NCI-H510A treated with DMSO at 0.1 percent for 48 hours (cell line): ENCODE measurements around the gene INF2.

Source experiments
- DNase-seq: peaks from one replicate; lab custom pipeline; 2025; lab: John Stamatoyannopoulos, UW

INF2 gene

GRCh38 chr14:104703269-104703668 is 13.9 kb downstream of the INF2 start:
- DNase-seq = no peak

DNA sequence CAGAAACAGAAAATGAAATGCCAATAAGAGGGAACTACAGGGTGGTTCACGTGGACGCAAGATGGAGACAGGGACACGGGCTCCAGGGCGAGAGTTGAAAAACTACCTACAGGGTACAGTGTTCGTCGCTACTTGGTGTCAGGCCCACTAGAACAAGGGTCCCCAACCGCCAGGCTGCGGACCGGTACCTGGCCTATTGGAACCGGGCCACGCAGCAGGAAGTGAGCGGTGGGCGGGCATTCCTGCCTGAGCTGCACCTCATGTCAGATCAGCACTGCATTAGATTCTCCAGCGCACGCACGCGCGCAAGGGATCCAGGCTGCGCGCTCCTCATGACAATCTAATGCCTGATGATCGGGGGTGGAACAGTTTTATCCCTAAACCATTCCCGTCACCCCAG is 14.8 kb downstream of the INF2 start:
- no peak for DNase-seq

DNA sequence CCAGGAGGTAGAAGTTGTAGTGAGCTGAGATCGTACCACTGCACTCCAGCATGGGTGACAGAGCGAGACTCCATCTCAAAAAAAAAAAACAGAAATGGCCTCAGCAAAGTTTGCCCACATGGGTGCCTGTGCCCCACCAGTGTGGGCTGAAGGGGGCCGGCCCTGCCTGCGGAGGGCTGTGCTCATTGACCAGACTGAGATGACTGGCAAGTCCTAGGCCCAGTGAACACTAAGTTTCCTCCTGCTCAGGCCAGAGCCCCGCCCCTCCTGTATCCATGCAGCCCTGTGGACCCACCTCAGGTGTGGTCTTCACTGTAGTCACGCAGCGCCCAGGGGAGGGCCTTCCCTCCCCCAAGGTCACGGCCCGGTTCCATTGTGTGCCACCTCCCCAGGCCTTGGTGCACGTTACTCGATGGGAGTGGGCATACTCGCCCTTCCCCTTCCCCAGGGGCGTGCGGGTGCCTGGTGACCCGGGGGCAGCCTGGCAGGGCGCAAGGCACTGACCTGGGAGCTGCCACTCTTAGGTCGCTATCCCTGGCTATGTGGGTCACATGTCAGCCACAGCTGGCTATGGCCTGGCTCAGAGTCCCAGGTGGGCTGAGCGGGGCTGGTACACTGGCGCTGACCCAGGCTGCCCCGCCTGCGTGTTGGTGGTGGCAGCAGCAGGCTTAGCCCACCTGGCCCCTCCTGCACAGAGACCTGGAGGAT is 16.1 kb downstream of the INF2 start:
- DNase-seq = no peak

- DNase-seq = no peak
Measured at GRCh38 chr14:104706733-104707607, 17.6 kb downstream of the INF2 start.

DNA sequence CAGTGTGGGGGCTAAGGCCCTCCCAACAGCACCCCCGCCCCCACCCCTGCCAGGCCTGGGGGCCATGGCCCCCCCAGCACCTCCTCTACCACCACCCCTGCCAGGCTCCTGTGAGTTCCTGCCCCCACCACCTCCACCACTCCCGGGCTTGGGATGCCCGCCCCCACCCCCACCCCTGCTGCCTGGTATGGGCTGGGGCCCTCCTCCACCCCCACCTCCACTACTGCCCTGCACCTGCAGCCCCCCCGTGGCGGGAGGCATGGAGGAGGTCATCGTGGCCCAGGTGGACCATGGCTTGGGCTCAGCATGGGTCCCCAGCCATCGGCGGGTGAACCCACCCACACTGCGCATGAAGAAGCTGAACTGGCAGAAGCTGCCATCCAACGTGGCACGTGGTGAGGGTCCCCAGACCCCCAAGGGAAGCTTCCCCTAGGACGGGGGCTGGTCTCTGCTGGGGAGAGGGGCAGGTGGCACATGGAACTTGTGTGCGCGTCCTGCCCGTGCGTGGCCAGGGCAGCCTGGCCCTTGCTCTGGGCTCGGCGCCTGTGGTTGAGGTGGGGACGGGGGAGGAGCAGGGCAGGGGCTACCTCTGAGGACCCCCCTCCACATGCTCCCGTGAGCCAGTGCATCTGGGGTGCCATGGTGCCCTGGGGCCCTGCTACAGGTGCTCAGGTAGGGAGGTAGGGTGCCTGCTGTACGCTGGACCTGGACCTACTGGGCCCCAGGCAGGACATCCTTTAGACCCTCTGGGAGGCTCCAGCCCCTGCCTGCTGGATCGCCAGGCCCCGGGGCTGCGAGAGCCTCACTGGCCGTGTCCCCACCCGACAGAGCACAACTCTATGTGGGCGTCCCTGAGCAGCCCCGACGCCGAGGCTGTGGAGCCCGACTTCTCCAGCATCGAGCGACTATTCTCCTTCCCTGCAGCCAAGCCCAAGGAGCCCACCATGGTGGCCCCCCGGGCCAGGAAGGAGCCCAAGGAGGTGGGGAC is 18.5 kb downstream of the INF2 start:
- DNase-seq = no peak

- peak; percentile 61 for DNase-seq
Measured at GRCh38 chr14:104708606-104709268, 19.3 kb downstream of the INF2 start.

- DNase-seq = no peak
Measured at GRCh38 chr14:104709387-104710039, 20.1 kb downstream of the INF2 start.

DNA sequence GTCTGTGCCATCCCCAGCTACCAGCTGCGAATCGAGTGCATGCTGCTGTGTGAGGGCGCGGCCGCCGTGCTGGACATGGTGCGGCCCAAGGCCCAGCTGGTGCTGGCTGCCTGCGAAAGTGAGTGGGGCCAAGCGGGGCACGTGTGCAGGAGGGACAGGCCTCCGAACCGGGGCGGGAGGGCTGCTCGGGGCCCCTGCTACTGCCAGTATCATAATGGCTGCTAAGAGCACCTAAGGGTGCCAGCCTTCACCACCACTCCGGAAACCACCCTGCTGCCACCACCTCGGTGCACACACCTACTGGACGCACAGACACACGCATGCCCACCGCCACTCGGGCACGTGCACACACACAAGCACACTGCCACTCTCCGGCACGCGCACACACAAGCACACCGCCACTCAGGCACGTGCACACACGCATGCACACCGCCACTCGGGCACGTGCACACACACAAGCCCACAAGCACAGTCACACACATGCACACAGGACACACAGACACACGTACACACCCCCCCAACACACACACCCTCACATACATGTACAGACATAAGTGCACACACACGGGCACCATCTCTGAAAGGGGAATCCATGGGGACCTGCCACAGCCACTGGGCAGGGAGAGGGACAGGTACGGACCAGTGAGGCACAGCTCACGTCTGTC is 20.8 kb downstream of the INF2 start:
- DNase-seq = no peak

DNA sequence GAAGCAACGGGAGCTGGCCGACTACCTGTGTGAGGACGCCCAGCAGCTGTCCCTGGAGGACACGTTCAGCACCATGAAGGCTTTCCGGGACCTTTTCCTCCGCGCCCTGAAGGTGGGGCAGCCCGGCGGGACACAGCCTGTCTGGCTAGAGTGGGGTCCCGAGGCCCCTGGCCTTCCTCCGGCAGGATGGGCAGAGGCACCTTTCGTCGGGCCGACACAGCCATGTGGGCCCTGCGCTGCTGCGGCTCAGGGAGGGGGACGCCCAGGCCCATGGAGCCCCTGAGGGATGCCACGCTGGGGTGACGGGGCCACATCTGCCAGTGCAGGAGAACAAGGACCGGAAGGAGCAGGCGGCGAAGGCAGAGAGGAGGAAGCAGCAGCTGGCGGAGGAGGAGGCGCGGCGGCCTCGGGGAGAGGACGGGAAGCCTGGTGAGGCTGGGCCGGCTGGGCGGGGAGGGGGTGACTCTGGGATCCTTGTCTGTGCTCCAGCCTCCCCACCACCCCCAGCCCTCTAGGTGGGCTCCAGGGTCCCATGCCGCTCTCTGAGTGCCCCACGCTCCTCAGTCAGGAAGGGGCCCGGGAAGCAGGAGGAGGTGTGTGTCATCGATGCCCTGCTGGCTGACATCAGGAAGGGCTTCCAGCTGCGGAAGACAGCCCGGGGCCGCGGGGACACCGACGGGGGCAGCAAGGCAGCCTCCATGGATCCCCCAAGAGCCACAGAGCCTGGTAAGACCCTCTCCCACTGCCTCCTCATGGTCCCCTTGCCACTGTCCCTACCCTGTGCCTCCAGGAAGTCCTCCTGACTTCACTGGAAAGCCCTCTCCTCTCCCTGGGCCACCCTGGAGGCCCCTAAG is 23.7 kb downstream of the INF2 start:
- DNase-seq = no peak

GRCh38 chr14:104714066-104714465 is 24.6 kb downstream of the INF2 start:
- no peak for DNase-seq

- DNase-seq = no peak
Measured at GRCh38 chr14:104714681-104715080, 25.3 kb downstream of the INF2 start.

DNA sequence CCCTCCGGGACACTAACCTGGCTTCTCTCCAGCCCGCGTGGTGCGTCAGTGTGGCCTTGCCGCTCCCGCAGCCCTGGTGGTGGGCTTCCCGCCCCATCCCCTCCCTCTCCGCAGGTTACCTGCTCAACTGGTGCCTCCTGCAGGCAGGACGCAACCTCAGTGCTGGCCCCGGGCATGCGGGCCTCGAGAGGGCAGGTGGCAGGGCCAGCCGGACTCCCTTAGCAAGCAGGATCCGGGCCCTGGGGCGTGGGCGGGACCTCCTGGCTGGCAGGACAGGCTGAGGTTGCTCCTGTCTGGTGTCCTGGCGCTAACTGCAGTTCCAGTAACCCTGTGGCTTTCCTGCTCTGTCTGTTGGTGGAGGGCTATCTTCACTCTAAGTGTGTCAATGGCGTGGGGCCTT is 26.0 kb downstream of the INF2 start:
- DNase-seq = no peak

GRCh38 chr14:104715871-104716270 is 26.5 kb downstream of the INF2 start:
- no peak for DNase-seq

DNA sequence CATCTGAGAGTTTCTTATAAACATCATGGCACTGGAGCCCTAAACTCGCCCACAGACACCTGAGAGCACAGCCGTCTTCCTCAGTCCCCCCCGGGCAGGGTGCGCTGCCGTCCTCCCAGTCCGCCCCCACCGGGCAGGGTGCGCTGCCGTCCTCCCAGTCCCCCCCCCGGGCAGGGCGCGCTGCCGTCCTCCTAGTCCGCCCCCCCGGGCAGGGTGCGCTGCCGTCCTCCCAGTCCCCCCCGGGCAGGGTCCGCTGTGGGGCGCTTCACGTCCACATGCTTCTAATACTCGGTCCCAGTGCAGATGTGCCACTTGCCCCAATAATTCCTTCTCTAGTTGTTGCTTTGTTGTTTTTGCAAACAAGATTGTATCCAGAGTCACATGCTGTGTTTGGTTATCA is 27.7 kb downstream of the INF2 start:
- no peak for DNase-seq

GRCh38 chr14:104717646-104718045 is 28.2 kb downstream of the INF2 start:
- DNase-seq = no peak

DNA sequence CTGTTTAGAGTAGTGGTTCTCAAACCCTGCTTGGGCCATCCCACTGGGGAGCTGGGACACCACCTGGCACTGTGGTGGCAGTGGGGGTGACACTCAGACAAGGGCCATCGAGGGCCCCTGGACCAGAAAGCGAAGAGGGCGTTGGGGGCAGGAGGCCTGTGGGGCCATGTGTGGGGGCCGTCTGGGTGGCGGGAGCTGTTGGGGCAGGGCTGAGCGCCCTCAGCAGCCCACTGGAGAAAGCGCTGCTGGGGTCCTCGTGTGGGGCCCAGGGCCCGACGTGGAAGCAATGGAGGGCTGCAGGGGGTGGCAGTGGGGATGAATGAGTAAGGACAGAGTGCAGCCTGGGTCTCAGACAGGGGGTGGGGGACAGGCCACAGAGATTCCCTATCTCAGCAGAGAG is 28.7 kb downstream of the INF2 start:
- DNase-seq = no peak

DNA sequence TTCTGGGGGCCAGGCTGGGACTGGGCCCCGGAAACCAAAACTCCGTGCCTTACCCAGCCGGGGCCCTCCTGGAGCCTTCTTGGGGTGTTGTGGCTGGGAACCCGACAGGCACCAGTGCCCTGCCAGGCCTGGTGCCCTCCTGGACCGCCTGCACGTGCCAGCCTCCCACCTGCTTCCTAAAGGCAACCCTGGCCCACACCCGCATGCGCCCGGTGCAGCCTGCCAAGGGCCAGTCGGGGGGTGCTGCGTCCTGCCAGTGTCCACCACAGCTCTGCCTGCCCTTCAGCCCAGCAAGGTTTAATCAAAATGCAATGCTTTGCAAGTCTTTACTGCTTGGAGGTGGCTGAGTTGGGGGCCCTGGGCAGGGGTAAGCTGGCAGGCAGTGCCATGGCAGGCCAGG is 29.5 kb downstream of the INF2 start:
- no peak for DNase-seq

GRCh38 chr14:104719343-104719742 is 29.9 kb downstream of the INF2 start:
- DNase-seq = no peak
